ENCODE measurements around the gene TBCE.

TBCE gene

DNA sequence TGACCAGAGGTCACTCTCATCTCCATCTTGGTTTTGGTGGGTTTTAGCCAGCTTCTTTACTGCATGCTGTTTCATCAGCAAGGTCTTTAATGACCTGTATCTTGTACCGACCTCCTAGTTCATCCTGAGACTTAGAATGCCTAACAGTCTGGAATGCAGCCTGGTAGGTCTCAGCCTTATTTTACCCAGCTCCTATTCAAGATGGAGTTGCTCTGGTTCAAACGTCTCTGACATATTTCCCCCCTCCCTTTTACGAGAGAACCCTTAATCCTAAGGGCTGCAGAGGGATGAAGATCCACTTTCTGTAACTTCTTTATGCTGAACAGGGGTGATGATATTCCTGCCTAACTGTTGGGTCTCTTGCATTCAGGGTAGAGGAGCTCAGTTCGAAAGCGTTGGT is 43.2 kb downstream of the TBCE start:
- DNase-seq (ENCODE audit: low read depth in 2 of 2): no peak

GRCh38 chr1:235411489-235412486 is 44.6 kb downstream of the TBCE start:
- DNase-seq (ENCODE audit: low read depth in 2 of 2): no peak

GRCh38 chr1:235415008-235415904 is 48.0 kb downstream of the TBCE start:
- DNase-seq (ENCODE audit: low read depth in 2 of 2): peak; percentile 50 to 51

GRCh38 chr1:235416662-235417049 is 49.4 kb downstream of the TBCE start:
- no peak for DNase-seq (ENCODE audit: low read depth in 2 of 2)

- DNase-seq (ENCODE audit: low read depth in 2 of 2): peak; percentile 56 to 68
Measured at GRCh38 chr1:235417086-235417697, 50.0 kb downstream of the TBCE start.

DNA sequence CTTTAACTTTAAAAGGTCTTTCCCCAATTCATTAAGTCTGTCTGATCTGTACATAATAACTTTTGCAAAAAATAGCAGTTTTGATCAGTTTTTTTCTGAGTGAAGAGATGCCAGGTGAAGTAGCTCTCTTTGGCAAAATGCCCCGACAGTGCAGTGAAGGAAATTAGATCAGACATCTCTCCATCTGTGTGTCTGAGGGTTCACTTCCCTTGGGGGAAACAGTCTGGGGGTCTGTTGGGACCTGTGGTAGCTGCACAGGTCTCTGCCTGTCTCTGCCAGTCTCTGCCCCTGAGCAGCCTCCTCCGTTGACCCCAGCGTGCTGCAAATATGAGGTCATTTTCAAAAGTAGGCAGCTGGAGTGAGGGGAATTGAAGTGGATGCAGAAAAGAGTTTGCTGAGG is 54.5 kb downstream of the TBCE start:
- no peak for DNase-seq (ENCODE audit: low read depth in 2 of 2)

- DNase-seq (ENCODE audit: low read depth in 2 of 2): no peak
Measured at GRCh38 chr1:235423214-235423652, 56.0 kb downstream of the TBCE start.

DNA sequence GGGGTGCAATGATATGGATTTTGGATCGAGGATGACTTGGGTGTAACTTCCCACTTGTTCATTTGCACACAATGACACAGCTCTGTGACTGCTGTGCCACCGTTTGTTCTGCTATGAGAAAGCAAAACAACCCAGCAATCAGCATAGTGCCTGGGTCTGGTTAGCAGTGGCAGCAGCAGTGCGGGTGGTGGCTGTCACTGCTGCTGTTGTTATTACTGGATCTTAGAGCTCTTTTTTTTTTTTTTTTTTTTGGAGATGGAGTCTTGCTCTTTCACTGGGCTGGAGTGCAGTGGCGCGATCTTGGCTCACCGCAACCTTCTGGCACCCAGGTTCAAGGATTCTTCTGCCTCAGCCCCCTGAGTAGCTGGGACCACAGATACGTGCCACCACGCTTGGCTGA is 56.9 kb downstream of the TBCE start:
- no peak for DNase-seq (ENCODE audit: low read depth in 2 of 2)

DNA sequence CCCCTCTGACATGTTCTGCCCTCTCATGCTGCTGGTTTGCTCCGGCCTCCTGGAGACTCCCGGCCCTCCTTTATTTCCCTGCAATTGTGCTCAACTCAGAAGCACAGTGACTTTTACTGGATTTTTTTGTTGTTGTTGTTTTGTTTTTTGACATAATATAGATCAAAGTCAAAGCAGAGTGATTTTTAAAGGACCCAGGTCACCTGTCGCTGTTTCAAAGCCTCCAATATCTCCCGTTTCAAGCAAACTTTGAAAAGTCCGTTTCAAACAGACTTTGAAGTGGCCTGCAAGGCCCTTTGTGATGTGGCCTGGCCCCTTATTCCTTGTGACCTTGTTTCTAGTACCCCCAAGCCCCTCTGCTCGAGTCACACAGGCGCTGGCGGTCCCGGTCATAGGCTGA is 58.1 kb downstream of the TBCE start:
- no peak for DNase-seq (ENCODE audit: low read depth in 2 of 2)

DNA sequence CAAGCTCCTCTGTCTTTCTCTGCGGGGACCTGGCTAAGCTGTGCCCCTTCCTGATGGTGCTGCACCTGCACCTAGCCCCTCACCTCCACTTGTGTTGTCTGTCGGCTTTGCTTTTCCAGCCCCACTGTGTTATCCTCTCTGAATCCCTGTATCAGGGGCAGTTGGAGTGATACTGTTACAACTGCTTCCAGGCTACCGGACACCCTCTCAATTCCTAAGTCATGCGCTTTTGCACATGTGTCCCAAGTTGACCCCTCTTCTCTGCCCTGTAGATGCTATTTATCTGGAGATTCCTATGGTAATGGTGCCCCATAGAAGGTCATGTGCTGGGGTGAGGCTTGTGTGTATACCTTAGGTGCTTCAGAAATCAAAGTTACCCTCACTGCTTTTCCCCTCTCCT is 58.9 kb downstream of the TBCE start:
- DNase-seq (ENCODE audit: low read depth in 2 of 2): no peak

GRCh38 chr1:235426680-235427079 is 59.5 kb downstream of the TBCE start:
- DNase-seq (ENCODE audit: low read depth in 2 of 2): no peak

DNA sequence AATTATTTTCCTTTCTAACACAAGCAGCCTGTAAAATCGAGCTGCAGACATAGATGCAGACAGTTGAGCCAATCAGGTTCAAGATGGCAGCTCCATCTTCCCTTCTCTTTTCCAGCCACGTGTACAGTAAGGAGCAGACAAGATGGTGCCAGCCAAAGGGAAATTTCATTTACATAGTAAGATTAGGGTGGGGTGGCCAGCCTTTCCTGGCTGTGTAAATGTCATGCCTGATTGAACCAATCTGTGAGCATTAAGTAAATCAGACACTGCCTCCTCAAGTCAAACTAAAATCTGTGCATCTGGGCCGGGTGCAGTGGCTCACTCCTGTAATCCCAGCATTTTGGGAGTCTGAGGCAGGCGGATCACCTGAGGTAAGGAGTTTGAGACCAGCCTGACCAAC is 60.2 kb downstream of the TBCE start:
- no peak for DNase-seq (ENCODE audit: low read depth in 2 of 2)

- no peak for DNase-seq (ENCODE audit: low read depth in 2 of 2)
Measured at GRCh38 chr1:235429143-235429542, 61.9 kb downstream of the TBCE start.

DNA sequence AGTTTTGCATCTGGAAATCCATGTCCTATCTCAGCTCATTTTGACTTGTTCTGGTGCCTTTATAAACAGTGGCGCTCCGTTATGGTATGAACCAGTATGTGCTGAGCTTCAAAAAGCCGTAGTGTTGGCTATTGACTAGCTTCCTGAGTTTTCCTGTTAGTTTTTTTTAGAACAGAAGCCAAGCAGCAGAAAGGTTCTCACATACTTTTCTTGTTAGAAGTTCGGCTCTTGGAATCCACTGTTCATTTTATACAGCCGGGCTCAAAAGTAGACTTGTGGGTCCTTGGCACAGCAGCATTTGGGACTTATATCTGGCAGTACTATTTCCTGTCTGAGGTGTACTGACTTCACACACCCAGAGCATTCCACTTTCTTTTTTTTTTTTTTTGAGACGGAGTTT is 63.8 kb downstream of the TBCE start:
- no peak for DNase-seq (ENCODE audit: low read depth in 2 of 2)

DNA sequence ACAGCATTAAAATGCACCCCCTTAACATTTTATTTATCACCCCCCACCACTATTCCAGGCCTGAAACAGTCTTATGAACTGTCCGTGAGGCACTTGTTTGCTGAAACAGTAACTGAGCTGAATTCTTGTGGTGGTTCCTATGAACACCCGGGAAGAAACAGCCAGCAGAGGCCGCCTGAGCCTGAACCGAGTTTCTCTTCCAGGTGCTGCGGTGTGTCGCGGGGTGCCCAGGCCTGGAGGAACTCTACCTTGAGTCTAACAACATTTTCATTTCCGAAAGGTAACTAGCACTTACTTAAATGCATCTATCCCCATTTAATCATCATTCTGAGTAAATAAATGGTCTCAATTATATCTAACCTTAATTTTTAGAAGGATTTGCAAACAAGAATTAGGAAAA is 66.8 kb downstream of the TBCE start:
- DNase-seq (ENCODE audit: low read depth in 2 of 2): no peak

GRCh38 chr1:235441159-235441685 is 74.0 kb downstream of the TBCE start:
- DNase-seq (ENCODE audit: low read depth in 2 of 2): no peak

DNA sequence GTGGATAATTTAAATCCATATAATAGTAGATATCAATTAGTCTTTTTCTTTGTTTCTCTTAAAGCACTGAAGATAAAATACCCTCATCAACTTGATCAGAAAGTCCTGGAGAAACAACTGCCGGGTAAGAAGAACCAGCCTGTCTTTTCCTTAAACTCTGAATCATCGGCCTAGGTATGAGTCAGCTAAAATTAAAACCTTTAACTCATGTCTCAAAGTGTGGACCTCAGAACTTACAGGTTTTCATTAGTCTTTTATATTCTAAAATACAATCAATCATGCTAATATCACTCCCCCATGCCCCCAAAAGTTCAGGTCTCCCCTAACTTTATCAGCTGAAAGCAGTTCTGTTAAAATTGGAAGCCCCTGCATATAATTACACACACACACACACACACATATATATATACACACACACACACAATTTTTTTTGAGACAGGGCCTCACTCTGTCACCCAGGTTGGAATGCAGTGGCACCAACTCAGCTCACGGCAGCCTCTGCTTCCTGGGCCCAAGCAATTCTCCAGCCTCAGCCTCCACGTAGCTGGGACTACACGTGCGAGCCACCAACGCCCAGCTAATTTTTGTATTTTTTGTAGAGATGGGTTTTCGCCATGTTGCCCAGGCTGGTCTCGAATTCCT is 75.7 kb downstream of the TBCE start:
- peak; percentile 42 to 46 for DNase-seq (ENCODE audit: low read depth in 2 of 2)

DNA sequence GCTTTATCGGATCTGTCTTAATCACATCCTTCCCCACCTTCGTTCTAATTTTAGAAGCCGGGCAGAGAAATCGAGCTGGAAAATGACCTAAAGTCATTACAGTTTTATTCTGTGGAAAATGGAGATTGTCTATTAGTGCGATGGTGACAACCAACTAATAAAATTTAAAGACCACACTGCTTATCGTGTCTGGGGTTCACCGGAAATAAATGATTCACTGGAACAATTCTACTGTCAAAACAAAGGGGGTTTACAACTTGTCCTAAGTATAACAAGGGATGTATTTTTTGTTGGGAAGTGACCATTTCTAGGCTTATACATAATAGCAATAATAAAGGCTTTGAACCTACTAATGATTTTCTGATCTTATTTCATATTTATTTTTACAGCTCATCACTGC is 81.4 kb downstream of the TBCE start:
- DNase-seq (ENCODE audit: low read depth in 2 of 2): no peak

GRCh38 chr1:235450433-235450832 is 83.2 kb downstream of the TBCE start:
- no peak for DNase-seq (ENCODE audit: low read depth in 2 of 2)

DNA sequence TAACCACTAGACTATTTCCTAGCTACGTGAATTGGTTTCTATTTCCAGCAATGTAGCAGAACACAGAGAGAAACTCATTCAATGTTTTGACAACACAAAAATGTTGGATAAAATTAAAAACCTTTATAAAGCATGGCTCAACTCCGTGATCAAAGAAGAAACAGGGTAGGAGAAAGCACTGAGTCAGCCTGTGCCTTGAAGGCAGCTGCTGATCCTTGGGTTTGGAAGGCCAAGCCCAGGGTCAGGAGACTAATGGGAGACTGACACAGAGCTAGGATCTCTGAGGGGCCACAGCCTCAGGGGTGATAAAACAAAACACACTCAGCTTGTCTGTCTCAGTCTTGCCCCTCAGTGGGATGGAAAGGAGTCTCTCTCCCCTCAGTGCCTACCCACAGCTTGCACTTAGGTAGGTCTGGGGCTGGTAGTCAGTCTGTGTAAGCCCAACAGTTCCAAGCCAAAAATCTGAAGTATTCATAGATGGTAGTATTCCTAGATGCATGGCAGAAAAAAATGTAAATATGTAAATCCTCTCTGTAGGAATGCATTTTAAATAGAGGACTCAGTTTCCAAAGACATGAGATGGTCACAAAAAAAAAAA is 83.8 kb downstream of the TBCE start:
- DNase-seq (ENCODE audit: low read depth in 2 of 2): no peak

DNA sequence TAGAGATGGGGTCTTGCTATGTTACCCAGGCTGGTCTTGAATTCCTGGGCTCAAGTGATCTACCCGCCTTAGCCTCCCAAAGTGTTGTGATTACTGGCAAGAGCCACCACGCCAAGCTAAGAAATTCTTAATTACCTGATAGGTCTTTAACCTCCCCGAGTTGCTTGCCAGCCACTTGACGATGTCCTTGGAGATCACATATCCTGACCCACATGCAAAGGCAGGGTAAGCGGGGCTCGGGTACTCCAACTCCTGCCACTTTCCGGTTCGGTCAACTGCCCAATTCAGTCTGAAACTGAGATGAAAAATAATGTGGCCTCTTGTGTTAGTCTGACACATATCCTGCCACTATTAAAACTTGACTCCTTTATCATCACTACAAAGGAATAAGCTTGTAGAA is 86.8 kb downstream of the TBCE start:
- DNase-seq (ENCODE audit: low read depth in 2 of 2): no peak
